Measurements from ENCODE around the gene TNFAIP6. TPM values are rescaled to one million over a fixed set of nuclear protein-coding genes. Genes with fewer than 3 reads are reported as not detected.

The TNFAIP6 gene
- total RNA-seq, 1 experiment from 2014 or later: not detected

DNA sequence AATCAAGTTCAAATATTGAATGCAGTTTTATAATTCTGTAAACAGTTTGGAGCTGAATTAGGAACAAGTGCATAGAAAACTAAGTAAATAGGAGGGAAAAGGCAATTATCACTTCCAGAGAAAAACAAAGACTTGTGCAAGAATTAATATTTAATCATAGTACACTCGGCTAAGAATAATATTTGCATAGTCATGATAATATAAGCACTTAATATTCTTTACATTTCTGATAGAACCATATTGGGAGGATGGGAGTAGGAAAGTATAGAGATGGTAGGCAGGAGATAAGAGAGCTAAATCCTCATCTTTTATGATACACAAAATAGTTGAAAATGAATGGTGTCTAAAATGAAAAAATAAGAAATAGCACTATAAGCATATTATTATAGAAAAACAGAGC is 27.4 kb upstream of the TNFAIP6 start:
- DNase-seq (ENCODE audit: low read depth, low spot score): no peak
- CTCF ChIA-PET: no interaction called here
- H3K9ac ChIP-seq (ENCODE audit: low read length): no peak overlapping the region

More for the DNA sequence above, 27.4 kb upstream of the TNFAIP6 start:
- no peaks in the 10 kb centered on the region for H3K27me3 ChIP-seq (ENCODE audit: insufficient read depth, low read length)
- TF ChIP-seq SIN3A (IDR thresholded peaks at IDR 0.05; ENCODE audit: low read depth): no peak
- TF ChIP-seq POLR2A (IDR thresholded peaks at IDR 0.05; ENCODE audit: borderline replicate concordance, extremely low read depth, insufficient read depth, insufficient read length): no peak
- no peak for TF ChIP-seq CEBPB (IDR thresholded peaks at IDR 0.05; ENCODE audit: low read depth)
- TF ChIP-seq ZFX (IDR thresholded peaks at IDR 0.05): no peak
- no peak for TF ChIP-seq JUND (IDR thresholded peaks at IDR 0.05)
- no peak for TF ChIP-seq CBX3 (IDR thresholded peaks at IDR 0.05; ENCODE audit: low read depth)
- no peak for TF ChIP-seq RAD21 (IDR thresholded peaks at IDR 0.05; ENCODE audit: low read depth)
- TF ChIP-seq ELF1 (IDR thresholded peaks at IDR 0.05; ENCODE audit: borderline replicate concordance, low read depth): no peak
- no peak for TF ChIP-seq POLR2AphosphoS5 (IDR thresholded peaks at IDR 0.05; ENCODE audit: low read depth, low read length)
- TF ChIP-seq, protein P1, sequence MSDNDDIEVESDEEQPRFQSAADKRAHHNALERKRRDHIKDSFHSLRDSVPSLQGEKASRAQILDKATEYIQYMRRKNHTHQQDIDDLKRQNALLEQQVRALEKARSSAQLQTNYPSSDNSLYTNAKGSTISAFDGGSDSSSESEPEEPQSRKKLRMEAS (IDR thresholded peaks at IDR 0.05): no peak
- TF ChIP-seq EZH2phosphoT487 (IDR thresholded peaks at IDR 0.05; ENCODE audit: borderline replicate concordance): no peak
- no peak for TF ChIP-seq EGR1 (IDR thresholded peaks at IDR 0.05; ENCODE audit: low read depth)
- no peak for TF ChIP-seq SRF (IDR thresholded peaks at IDR 0.05; ENCODE audit: low read depth)
- no peak for TF ChIP-seq YY1 (IDR thresholded peaks at IDR 0.05; ENCODE audit: extremely low read depth, insufficient replicate concordance, low read depth, low read length)
- TF ChIP-seq, protein P2, sequence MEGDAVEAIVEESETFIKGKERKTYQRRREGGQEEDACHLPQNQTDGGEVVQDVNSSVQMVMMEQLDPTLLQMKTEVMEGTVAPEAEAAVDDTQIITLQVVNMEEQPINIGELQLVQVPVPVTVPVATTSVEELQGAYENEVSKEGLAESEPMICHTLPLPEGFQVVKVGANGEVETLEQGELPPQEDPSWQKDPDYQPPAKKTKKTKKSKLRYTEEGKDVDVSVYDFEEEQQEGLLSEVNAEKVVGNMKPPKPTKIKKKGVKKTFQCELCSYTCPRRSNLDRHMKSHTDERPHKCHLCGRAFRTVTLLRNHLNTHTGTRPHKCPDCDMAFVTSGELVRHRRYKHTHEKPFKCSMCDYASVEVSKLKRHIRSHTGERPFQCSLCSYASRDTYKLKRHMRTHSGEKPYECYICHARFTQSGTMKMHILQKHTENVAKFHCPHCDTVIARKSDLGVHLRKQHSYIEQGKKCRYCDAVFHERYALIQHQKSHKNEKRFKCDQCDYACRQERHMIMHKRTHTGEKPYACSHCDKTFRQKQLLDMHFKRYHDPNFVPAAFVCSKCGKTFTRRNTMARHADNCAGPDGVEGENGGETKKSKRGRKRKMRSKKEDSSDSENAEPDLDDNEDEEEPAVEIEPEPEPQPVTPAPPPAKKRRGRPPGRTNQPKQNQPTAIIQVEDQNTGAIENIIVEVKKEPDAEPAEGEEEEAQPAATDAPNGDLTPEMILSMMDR (IDR thresholded peaks at IDR 0.05 in 2 of 3, conservative IDR thresholded peaks at IDR 0.05 in 1 of 3; ENCODE audit: borderline replicate concordance in 1 of 3, insufficient read depth in 1 of 3, low read depth in 2 of 3, low read length in 2 of 3): no peak
- TF ChIP-seq, protein P3, sequence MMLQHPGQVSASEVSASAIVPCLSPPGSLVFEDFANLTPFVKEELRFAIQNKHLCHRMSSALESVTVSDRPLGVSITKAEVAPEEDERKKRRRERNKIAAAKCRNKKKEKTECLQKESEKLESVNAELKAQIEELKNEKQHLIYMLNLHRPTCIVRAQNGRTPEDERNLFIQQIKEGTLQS (IDR thresholded peaks at IDR 0.05): no peak
- TF ChIP-seq ZNF274 (IDR thresholded peaks at IDR 0.05; ENCODE audit: low read depth, low read length): no peak
- TF ChIP-seq, protein P4, sequence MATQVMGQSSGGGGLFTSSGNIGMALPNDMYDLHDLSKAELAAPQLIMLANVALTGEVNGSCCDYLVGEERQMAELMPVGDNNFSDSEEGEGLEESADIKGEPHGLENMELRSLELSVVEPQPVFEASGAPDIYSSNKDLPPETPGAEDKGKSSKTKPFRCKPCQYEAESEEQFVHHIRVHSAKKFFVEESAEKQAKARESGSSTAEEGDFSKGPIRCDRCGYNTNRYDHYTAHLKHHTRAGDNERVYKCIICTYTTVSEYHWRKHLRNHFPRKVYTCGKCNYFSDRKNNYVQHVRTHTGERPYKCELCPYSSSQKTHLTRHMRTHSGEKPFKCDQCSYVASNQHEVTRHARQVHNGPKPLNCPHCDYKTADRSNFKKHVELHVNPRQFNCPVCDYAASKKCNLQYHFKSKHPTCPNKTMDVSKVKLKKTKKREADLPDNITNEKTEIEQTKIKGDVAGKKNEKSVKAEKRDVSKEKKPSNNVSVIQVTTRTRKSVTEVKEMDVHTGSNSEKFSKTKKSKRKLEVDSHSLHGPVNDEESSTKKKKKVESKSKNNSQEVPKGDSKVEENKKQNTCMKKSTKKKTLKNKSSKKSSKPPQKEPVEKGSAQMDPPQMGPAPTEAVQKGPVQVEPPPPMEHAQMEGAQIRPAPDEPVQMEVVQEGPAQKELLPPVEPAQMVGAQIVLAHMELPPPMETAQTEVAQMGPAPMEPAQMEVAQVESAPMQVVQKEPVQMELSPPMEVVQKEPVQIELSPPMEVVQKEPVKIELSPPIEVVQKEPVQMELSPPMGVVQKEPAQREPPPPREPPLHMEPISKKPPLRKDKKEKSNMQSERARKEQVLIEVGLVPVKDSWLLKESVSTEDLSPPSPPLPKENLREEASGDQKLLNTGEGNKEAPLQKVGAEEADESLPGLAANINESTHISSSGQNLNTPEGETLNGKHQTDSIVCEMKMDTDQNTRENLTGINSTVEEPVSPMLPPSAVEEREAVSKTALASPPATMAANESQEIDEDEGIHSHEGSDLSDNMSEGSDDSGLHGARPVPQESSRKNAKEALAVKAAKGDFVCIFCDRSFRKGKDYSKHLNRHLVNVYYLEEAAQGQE (IDR thresholded peaks at IDR 0.05; ENCODE audit: low read depth): no peak
- TF ChIP-seq EZH2 (IDR thresholded peaks at IDR 0.05): no peak
- TF ChIP-seq, protein P5, sequence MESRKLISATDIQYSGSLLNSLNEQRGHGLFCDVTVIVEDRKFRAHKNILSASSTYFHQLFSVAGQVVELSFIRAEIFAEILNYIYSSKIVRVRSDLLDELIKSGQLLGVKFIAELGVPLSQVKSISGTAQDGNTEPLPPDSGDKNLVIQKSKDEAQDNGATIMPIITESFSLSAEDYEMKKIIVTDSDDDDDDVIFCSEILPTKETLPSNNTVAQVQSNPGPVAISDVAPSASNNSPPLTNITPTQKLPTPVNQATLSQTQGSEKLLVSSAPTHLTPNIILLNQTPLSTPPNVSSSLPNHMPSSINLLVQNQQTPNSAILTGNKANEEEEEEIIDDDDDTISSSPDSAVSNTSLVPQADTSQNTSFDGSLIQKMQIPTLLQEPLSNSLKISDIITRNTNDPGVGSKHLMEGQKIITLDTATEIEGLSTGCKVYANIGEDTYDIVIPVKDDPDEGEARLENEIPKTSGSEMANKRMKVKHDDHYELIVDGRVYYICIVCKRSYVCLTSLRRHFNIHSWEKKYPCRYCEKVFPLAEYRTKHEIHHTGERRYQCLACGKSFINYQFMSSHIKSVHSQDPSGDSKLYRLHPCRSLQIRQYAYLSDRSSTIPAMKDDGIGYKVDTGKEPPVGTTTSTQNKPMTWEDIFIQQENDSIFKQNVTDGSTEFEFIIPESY (IDR thresholded peaks at IDR 0.05; ENCODE audit: extremely low read depth, insufficient replicate concordance, low read length): no peak
- H3K79me2 ChIP-seq (ENCODE audit: insufficient read depth, low read length): no peaks in the 10 kb centered on the region
- no peaks in the 10 kb centered on the region for H3K9me3 ChIP-seq (ENCODE audit: control insufficient read depth in 1 of 2, insufficient read depth in 1 of 2, low read depth in 1 of 2, low read length in 2 of 2)
- no TSS peak for BruUV-seq (replicated peaks)
- H3K4me1 ChIP-seq (ENCODE audit: control insufficient read depth in 1 of 2, insufficient read depth in 2 of 2, low read length in 2 of 2): no peaks in the 10 kb centered on the region
- intact Hi-C loops (cut with micrococcal nuclease): no loop called here
- ATAC-seq: no peak
- no peaks in the 10 kb centered on the region for H3K36me3 ChIP-seq (ENCODE audit: control insufficient read depth in 1 of 2, insufficient read depth in 2 of 2, low read length in 2 of 2)
- ChIA-PET POLR2A (no interaction called here), RAD21 (ENCODE audit: low non-redundant PET in 1 of 2, low total read pairs in 2 of 2, uncharacterized antibody in 2 of 2, unreplicated experiment in 2 of 2) (no interaction called here)
- H3K4me3 ChIP-seq (replicated peaks in 1 of 2; ENCODE audit: low read depth in 1 of 2, low read length in 2 of 2): no peak overlapping the region
- no peak overlapping the region for H3K27ac ChIP-seq (ENCODE audit: low read depth, low read length)
- H2AFZ ChIP-seq (ENCODE audit: low read depth, low read length, poor library complexity, severe bottlenecking): no peak overlapping the region
- H3K9me2 ChIP-seq (ENCODE audit: insufficient read depth): no peaks in the 10 kb centered on the region
- H3K4me2 ChIP-seq (ENCODE audit: low read length): no peak overlapping the region
- H4K20me1 ChIP-seq (ENCODE audit: insufficient read depth): no peaks in the 10 kb centered on the region
